Body of pancreas (tissue), 4 donors: ENCODE data around the gene CUEDC2.

Experiments used
- CTCF ChIP-seq, 7 experiments: fragments of 450-650 bp in 4 of 7; fragments of 200-600 bp in 3 of 7; sonication (generic) in 3 of 7; IDR thresholded peaks; one replicate each; pipeline ENCODE4 v1.5.1; 2016 to 2019; ENCODE audit warnings: antibody characterized with exemption in 7 of 7
- POLR2A ChIP-seq, 3 donors: fragments of 450-650 bp; IDR thresholded peaks; one replicate each; pipeline ENCODE4 v1.6.1; 2016; ENCODE audit warnings: antibody characterized with exemption in 3 of 3, mild to moderate bottlenecking in 2 of 3

DNA sequence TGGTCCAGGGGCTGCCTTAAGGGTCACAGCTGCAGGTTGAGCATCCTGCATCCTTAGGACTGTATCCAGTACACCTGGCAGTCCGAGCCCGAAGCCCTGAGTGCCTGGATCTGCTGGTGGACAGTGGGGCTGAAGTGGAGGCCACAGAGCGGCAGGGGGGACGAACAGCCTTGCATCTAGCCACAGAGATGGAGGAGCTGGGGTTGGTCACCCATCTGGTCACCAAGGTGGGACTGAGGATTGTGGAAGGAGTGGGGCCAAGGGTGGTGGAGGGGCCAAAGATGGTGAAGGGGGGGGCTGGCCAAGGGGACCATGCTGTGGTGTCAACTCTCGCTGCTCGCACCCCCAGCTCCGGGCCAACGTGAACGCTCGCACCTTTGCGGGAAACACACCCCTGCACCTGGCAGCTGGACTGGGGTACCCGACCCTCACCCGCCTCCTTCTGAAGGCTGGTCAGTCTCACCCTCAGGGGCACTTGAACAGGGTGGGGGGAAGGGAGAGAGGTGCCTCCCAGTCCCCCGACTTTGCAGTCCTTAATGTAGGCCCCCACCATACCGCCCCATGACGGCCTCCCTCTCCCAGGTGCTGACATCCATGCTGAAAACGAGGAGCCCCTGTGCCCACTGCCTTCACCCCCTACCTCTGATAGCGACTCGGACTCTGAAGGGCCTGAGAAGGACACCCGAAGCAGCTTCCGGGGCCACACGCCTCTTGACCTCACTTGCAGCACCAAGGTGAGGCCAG lies 31.6 kb downstream of the CUEDC2 start:
- TF ChIP-seq CTCF (IDR thresholded peaks at IDR 0.05), result no peak
- no peak for TF ChIP-seq POLR2A (IDR thresholded peaks at IDR 0.05)
